HL-60 (cell line): Measurements from ENCODE around the gene RHBDD1.

Experiments used
- CTCF ChIP-seq: IDR thresholded peaks from one replicate; pipeline ENCODE4 v1.5.1; 2011; ENCODE audit warnings: low read length, control low read depth, inconsistent platforms; ENCODE audit not compliant: insufficient read depth
- REST ChIP-seq: IDR thresholded peaks from 2 replicates; pipeline ENCODE4 v1.6.1; 2012; ENCODE audit warnings: low read depth; ENCODE audit not compliant: insufficient replicate concordance

GRCh38 chr2:226895579-226895978 lies 59.7 kb downstream of the RHBDD1 start:
- TF ChIP-seq CTCF, result no peak
- no peak for TF ChIP-seq REST
